GM18519 (cell line): ENCODE data around the gene PECR.
"Not testable (repeated sequence)": the region's sequence is repeated elsewhere in the genome, so short reads cannot be mapped to it uniquely, and the experiment has no call there.

Experiments
- ATAC-seq: cut with Tn5 transposase; IDR thresholded peaks from one replicate; pipeline ENCODE4 v1.9.1; 2021; ENCODE audit warnings: mild to moderate bottlenecking, moderate library complexity; ENCODE audit not compliant: unreplicated experiment, low FRiP score

Gene PECR

GRCh38 chr2:216107320-216107719 lies 25.7 kb upstream of the PECR start:
- ATAC-seq: no peak

- ATAC-seq: no peak
Measured at GRCh38 chr2:216104691-216105090, 23.1 kb upstream of the PECR start.

GRCh38 chr2:216103213-216103612 lies 21.6 kb upstream of the PECR start:
- no peak for ATAC-seq

- no peak for ATAC-seq
Measured at GRCh38 chr2:216101109-216101508, 19.5 kb upstream of the PECR start.

DNA sequence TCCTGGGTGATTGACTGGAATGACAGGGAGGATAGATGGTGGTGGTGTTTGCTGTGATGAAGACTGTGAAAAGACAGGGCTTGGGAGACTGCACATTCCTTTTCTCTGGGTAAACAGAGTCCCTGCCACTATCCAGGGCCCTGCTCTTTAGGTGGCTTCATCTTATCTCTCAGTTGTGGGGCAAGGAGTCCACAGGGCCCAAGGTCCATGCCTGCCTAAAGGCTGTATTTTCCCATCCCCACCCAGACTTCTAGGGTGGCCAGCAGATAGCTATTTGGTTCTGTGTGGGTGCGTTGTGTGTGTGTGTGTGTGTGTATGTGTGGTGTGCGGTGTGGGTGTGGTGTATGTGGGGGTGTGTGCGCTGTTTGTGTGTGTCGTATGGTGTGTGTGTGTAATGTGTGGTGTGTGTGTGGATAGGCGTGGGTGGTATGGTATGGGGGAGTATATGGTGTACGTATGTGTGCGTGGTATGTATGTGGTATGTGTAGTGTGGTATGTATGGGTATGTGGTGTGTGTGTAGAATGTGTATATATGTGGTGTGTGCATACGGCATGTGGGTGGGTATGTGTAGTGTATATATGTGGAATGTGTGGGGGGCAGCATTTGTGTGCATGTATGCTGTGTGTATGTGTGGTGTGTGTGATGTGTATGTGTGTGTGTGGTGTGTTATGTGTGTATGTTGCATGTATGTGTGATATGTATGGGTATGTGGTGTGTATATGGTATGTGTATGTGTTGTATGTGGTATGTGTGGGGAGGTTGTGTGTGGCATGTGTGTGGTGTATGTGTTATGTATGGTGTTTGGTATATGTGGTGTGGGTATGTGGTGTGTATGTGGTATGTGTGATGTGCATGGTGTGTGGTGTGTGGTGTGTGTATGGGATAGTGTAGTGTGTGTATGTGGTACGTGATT lies 17.1 kb upstream of the PECR start:
- ATAC-seq: no peak

- ATAC-seq: no peak
Measured at GRCh38 chr2:216094701-216095100, 13.1 kb upstream of the PECR start.

GRCh38 chr2:216092646-216093045 lies 11.0 kb upstream of the PECR start:
- ATAC-seq: no peak

DNA sequence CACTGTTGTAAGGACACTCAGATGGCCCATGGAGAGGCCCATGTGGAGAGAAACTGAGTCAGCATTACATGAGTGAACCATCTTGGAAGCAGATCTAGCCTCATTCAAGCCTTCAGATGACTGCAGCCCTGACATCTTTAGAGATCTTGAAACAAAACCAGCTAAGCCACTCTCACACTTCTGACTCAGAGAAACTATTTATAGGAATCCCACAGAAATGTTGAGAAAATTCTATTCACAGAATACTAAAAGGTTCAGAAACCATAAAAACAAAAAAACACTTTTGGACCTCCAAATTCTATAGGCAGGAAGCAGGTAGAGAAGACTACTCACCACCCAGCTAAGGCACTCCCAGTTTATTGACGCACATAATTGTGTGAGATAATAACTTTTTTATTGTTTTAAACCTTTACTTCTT lies 8.8 kb upstream of the PECR start:
- ATAC-seq: peak; percentile 65

DNA sequence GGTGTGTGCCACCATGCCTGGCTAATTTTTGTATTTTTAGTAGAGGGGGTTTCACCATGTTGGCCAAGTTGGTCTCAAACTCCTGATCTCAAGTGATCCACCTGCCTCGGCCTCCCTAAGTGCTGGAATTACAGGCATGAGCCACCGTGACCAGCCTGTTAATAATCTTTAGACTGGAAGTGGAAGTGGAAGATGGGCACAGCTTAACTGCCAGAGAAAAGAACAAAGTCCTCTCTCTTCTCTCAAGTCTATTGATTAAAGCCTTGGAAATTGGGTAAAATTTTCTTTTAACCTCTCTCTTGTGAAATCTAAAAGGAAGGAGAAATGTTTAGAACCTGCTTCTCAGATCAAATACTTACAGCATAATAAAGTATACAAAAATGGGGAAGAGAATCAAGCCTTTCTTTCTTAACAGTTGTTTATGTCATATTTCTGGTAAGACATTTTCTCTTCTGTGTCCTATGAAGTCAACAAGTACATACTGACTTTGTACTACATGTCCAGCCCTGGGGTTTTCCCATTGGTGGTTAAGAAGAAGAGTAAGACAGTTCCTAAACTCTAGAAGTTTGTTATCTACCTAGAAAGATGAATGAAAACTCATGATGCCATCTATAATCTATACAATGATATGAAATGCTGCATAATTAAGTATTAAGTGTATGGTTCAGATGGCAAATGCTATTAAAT lies 4.7 kb upstream of the PECR start:
- ATAC-seq: no peak

- no peak for ATAC-seq
Measured at GRCh38 chr2:216084547-216084946, 2.9 kb upstream of the PECR start.

DNA sequence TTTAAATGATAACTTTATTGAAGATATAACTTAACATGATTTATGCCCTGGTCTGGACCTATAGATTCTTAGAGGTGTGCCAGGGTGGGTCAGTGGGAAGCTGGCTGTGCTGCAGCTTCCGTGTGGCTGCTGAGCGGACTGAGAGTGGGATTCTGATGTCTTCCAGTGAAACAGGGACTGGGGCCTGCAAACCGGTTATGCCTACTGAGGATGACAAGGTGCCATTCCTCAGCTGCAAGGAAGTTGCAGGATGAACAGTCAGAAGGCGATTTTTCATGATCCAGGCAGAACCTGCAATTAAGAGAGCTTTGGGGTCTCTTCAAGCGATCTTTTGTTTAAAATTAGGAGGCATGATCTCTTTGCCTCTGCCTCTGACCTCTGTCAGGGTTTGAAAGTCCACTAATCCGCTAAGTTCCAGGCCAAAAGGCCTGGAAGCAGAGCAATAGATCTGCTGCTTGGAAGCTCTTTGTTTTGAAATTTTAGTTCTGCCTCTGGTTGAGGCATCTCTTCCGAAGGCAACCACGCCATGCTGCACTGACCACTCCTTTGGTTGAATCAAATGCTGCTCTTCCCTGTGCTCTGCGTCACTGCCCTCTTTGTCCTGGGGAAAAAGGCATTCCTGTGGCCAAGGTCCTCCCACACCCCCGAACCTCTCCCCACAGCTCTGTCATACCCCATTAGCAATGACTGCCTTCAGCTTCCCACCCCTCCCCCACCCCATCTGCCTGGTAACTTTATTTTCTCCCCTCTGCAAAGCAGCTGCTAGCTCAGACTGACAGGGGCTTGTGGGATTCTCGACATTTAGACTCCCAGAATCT lies 2.1 kb upstream of the PECR start:
- no peak for ATAC-seq

DNA sequence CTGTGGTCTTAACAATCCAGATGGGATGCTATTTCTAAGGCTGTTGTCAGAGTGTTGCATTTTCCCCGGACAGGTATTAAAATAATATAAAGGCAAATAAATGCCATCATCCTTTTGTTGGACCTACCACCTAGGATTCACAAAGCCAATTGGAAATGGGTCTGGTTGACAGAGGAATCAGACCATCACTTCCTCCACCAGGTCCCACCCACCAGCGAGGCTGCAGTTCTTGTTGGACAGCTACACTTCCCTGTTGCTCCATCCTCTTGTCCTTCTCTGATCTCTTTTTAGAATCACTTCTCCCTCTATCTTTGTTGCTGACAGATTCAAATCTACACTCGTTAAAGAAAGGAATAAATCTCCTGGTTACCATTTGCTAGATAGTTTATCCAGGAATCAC lies 1.2 kb upstream of the PECR start:
- ATAC-seq: no peak

- no peak for ATAC-seq
Measured at GRCh38 chr2:216082117-216082711, 605 bp upstream of the PECR start.

GRCh38 chr2:216081012-216081411 lies 597 bp downstream of the PECR start:
- no peak for ATAC-seq

DNA sequence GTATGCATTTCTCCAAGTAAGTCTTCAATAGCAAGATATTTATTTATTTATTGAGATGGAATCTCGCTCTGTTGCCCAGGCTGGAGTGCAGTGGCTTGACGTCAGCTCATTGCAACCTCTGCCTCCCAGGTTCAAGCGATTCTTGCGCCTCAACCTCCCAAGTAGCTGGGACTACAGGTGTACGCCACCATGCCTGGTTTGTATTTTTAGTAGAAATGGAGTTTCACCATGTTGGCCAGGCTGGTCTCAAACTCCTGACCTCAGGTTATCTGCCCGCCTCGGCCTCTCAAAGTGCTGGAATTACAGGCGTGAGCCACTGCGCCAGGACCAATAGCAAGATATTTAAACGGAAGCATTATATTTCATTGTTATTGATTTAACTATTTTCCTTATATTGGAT lies 1.6 kb downstream of the PECR start:
- not testable (repeated sequence) for ATAC-seq

GRCh38 chr2:216078776-216079175 lies 2.8 kb downstream of the PECR start:
- ATAC-seq: no peak

- ATAC-seq: no peak
Measured at GRCh38 chr2:216075510-216076485, 5.8 kb downstream of the PECR start.

DNA sequence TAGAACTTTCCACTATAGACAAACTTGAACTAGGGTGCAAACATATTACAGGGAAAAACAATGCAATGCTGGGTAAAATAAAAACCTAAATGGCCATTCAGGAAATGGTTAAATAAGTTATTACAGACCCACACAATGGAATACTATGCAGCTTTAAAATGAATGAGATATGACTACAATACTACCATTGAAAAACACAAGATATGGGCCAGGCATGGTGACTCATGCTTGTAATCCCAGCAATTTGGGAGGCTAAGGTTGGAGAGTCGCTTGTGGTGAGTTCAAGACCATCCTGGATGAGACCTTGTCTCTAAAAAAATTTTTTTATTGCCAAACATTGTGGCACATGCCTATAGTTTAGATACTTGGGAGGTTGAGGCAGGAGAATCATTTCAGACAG lies 6.8 kb downstream of the PECR start:
- ATAC-seq: no peak

- no peak for ATAC-seq
Measured at GRCh38 chr2:216074380-216074779, 7.2 kb downstream of the PECR start.
